ENCODE measurements around the gene CNTN5. TPM values are rescaled to one million over a fixed set of nuclear protein-coding genes. Genes with fewer than 3 reads are reported as not detected.

Gene CNTN5
- total and polyA plus RNA-seq, 7 donors, result under 0.01 to 0.46 TPM; not detected in 5

- Histone ChIP-seq H3K27me3 (ENCODE audit: insufficient read depth in 3 of 3, low read length in 2 of 3) (no peaks in the 10 kb centered on the region), H3K36me3 (ENCODE audit: insufficient read depth in 1 of 2, low read depth in 1 of 2) (no peaks in the 10 kb centered on the region), H3K9me3 (no peaks in the 10 kb centered on the region), H3K4me3 (no peak overlapping the region), H3K27ac (no peak overlapping the region), H3K4me1 (no peaks in the 10 kb centered on the region)
- intact Hi-C loops (cut with DNase I), result no loop called here
- DNase-seq, result no peak
- ATAC-seq, result no peak
- no peak for TF ChIP-seq CTCF (IDR thresholded peaks at IDR 0.05)
- WGBS, 3 donors, result 62 to 65% (median 63%) methylated on average over 3 of the region's 3 CpGs
These were observed 695.6 kb downstream of the CNTN5 start for GRCh38 chr11:99716302-99716701.

DNA sequence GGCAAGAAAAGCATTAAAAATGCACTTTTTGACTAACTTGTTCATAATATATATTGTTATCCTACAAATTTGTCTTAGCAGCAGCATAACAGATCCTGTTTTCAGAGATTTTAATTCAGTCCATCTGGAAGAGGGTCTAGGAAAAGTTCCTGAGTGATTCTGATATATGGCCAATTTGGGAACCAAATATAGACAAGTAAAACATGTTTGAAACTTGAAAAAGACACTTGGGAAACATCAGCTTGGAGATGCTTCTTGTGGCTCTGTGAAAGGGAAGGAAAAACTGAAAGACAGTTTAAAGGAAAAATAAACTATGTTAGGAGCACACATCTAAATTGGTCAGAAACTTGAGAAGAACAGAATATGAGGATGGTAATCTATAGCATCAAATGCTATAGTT, 697.5 kb downstream of the CNTN5 start:
- H3K36me3 ChIP-seq (ENCODE audit: insufficient read depth in 1 of 2, low read depth in 1 of 2), result no peaks in the 10 kb centered on the region
- intact Hi-C loops (cut with DNase I), result no loop called here
- no peaks in the 10 kb centered on the region for H3K27me3 ChIP-seq (ENCODE audit: insufficient read depth in 3 of 3, low read length in 2 of 3)
- H3K9me3 ChIP-seq, result no peaks in the 10 kb centered on the region
- ATAC-seq, result no peak
- no peak overlapping the region for H3K4me3 ChIP-seq
- no peak overlapping the region for H3K27ac ChIP-seq
- no peak for TF ChIP-seq CTCF (IDR thresholded peaks at IDR 0.05)
- no peak for DNase-seq
- no peaks in the 10 kb centered on the region for H3K4me1 ChIP-seq

- peak; percentile 54 for TF ChIP-seq CTCF (IDR thresholded peaks at IDR 0.05)
- intact Hi-C loops (cut with DNase I), result no loop called here
- no peak overlapping the region for H3K4me3 ChIP-seq
- no peaks in the 10 kb centered on the region for H3K36me3 ChIP-seq (ENCODE audit: insufficient read depth in 1 of 2, low read depth in 1 of 2)
- no peaks in the 10 kb centered on the region for H3K9me3 ChIP-seq
- WGBS, 3 donors, result 31 to 39% (median 32%) methylated on average over 4 of the region's 4 CpGs
- H3K27me3 ChIP-seq (ENCODE audit: insufficient read depth in 3 of 3, low read length in 2 of 3), result no peaks in the 10 kb centered on the region
- no peak for DNase-seq
- no peak overlapping the region for H3K27ac ChIP-seq
- no peak for ATAC-seq
- H3K4me1 ChIP-seq, result no peaks in the 10 kb centered on the region
These were observed 718.8 kb downstream of the CNTN5 start for GRCh38 chr11:99739464-99740089.

GRCh38 chr11:99742501-99742900, 721.8 kb downstream of the CNTN5 start:
- DNase-seq, result no peak
- Histone ChIP-seq H3K27me3 (ENCODE audit: insufficient read depth in 3 of 3, low read length in 2 of 3) (no peaks in the 10 kb centered on the region), H3K9me3 (no peaks in the 10 kb centered on the region), H3K36me3 (ENCODE audit: insufficient read depth in 1 of 2, low read depth in 1 of 2) (no peaks in the 10 kb centered on the region), H3K4me3 (no peak overlapping the region), H3K27ac (no peak overlapping the region), H3K4me1 (no peaks in the 10 kb centered on the region)
- ATAC-seq, result no peak
- WGBS, 3 donors, result 61 to 71% (median 70%) methylated on average over 2 of the region's 2 CpGs
- TF ChIP-seq CTCF (IDR thresholded peaks at IDR 0.05), result no peak
- intact Hi-C loops (cut with DNase I), result no loop called here

GRCh38 chr11:99759787-99760186, 739.0 kb downstream of the CNTN5 start:
- no peak overlapping the region for H3K27ac ChIP-seq
- intact Hi-C loops (cut with DNase I), result no loop called here
- no peaks in the 10 kb centered on the region for H3K27me3 ChIP-seq (ENCODE audit: insufficient read depth in 3 of 3, low read length in 2 of 3)
- H3K9me3 ChIP-seq, result no peaks in the 10 kb centered on the region
- TF ChIP-seq CTCF (IDR thresholded peaks at IDR 0.05), result no peak
- H3K4me1 ChIP-seq, result no peaks in the 10 kb centered on the region
- 65 to 73% (median 71%) methylated on average over 2 of the region's 2 CpGs for WGBS, 3 donors
- DNase-seq, result no peak
- H3K36me3 ChIP-seq (ENCODE audit: insufficient read depth in 1 of 2, low read depth in 1 of 2), result no peaks in the 10 kb centered on the region
- no peak for ATAC-seq
- no peak overlapping the region for H3K4me3 ChIP-seq

All from psoas muscle (tissue), 8 donors.